Head of caudate nucleus (tissue), 42 donors: ENCODE measurements around the gene ANLN.
"Not testable (repeated sequence)": the region's sequence is repeated elsewhere in the genome, so short reads cannot be mapped to it uniquely, and the experiment has no call there.

ENCODE experiments used
- DNase-seq, 42 donors: peaks; one replicate each; pipeline versions ENCODE4 v3.0.0 to v3.0.0-alpha.2; 2020 to 2021; ENCODE audit warnings: mixed read lengths in 7 of 42
- intact Hi-C: fragments of 100-400 bp; cut with DNase I; formaldehyde crosslinking; loops from one replicate; pipeline ENCODE4 v1.15.0; 2022

ANLN gene

GRCh38 chr7:36486336-36486735 is 96.7 kb downstream of the ANLN start:
- intact Hi-C loops, result loop anchor here (5.0 kb wide), 2 partner anchors 186 to 716 kb away; no protein-coding TSS in a partner anchor
- DNase-seq, result peak in 16 of 42 donors; percentile 20 to 68 (median 40)

- intact Hi-C loops, result loop anchor here (5.0 kb wide), 2 partner anchors 184 to 714 kb away; no protein-coding TSS in a partner anchor
- peak in 18 of 42 donors; percentile 20 to 80 (median 56) for DNase-seq
These were observed 98.2 kb downstream of the ANLN start for GRCh38 chr7:36487756-36488336.

GRCh38 chr7:36488672-36489071 is 99.0 kb downstream of the ANLN start:
- intact Hi-C loops, result loop anchor here (5.0 kb wide), 2 partner anchors 184 to 714 kb away; no protein-coding TSS in a partner anchor
- not testable (repeated sequence) for DNase-seq

- intact Hi-C loops, result no loop called here
- peak in 1 of 42 donors; percentile 27 for DNase-seq
These were observed 100.8 kb downstream of the ANLN start for GRCh38 chr7:36490419-36490830.

GRCh38 chr7:36491317-36491716 is 101.7 kb downstream of the ANLN start:
- intact Hi-C loops, result no loop called here
- DNase-seq, result peak in 1 of 42 donors; percentile 2

- no peak for DNase-seq
- intact Hi-C loops, result no loop called here
These were observed 106.9 kb downstream of the ANLN start for GRCh38 chr7:36496576-36496975.

- intact Hi-C loops, DNase-seq: not testable (repeated sequence)
These were observed 107.5 kb downstream of the ANLN start for GRCh38 chr7:36497176-36497575.

- no peak for DNase-seq
- intact Hi-C loops, result no loop called here
These were observed 108.1 kb downstream of the ANLN start for GRCh38 chr7:36497775-36498174.
